Neural progenitor cell (in vitro differentiated cells): ENCODE data around the gene CCDC107. TPM values are rescaled to one million over a fixed set of nuclear protein-coding genes. Genes with fewer than 3 reads are reported as not detected.

ENCODE experiments used
- DNase-seq: peaks from one replicate; pipeline ENCODE4 v3.0.0-alpha.2; 2016; ENCODE audit warnings: low spot score
- H2AFZ ChIP-seq: fragments of 200-600 bp; sonication (generic); replicated peaks from 2 replicates; pipeline ENCODE4 v1.6.1; 2016; ENCODE audit warnings: antibody characterized with exemption
- H3F3A ChIP-seq: fragments of 200-600 bp; sonication (generic); 2 replicates; pipeline ENCODE4 v1.6.1; 2016; ENCODE audit warnings: antibody characterized with exemption, low read depth
- H3K27ac ChIP-seq: fragments of 200-600 bp; sonication (generic); 2 replicates; pipeline ENCODE4 v1.5.1; 2016; ENCODE audit warnings: mild to moderate bottlenecking
- H3K27me3 ChIP-seq: fragments of 200-600 bp; sonication (generic); 2 replicates; pipeline ENCODE4 v1.6.1; 2016; ENCODE audit warnings: mild to moderate bottlenecking, moderate library complexity
- H3K36me3 ChIP-seq: fragments of 200-600 bp; sonication (generic); 2 replicates; pipeline ENCODE4 v1.5.1; 2016
- H3K4me1 ChIP-seq: fragments of 200-600 bp; sonication (generic); 2 replicates; pipeline ENCODE4 v1.6.1; 2016; ENCODE audit warnings: mixed run types
- H3K4me2 ChIP-seq: fragments of 200-600 bp; sonication (generic); 2 replicates; pipeline ENCODE4 v1.6.1; 2016
- H3K4me3 ChIP-seq: fragments of 200-600 bp; sonication (generic); 2 replicates; pipeline ENCODE4 v1.5.1; 2016
- H3K79me2 ChIP-seq: fragments of 200-600 bp; sonication (generic); 2 replicates; pipeline ENCODE4 v1.6.1; 2016; ENCODE audit warnings: low read depth
- H3K9ac ChIP-seq: fragments of 200-600 bp; sonication (generic); 2 replicates; pipeline ENCODE4 v1.6.1; 2016
- H3K9me3 ChIP-seq: fragments of 200-600 bp; sonication (generic); 2 replicates; pipeline ENCODE4 v1.5.1; 2016; ENCODE audit warnings: low read depth
- H4K20me1 ChIP-seq: fragments of 200-600 bp; sonication (generic); 2 replicates; pipeline ENCODE4 v1.6.1; 2016; ENCODE audit warnings: low read depth
- H3K27ac Mint-ChIP-seq: 3 replicates; pipeline ENCODE4 v1.8.0; 2021; ENCODE audit warnings: mixed read lengths
- H3K27me3 Mint-ChIP-seq: 2 replicates; pipeline ENCODE4 v1.8.0; 2022; ENCODE audit warnings: low read depth, mild to moderate bottlenecking, inconsistent platforms, moderate library complexity, mixed read lengths; ENCODE audit not compliant: insufficient read depth
- H3K36me3 Mint-ChIP-seq: 3 replicates; pipeline ENCODE4 v1.8.0; 2021; ENCODE audit warnings: mixed read lengths
- H3K4me1 Mint-ChIP-seq: 3 replicates; pipeline ENCODE4 v1.8.0; 2021; ENCODE audit warnings: mixed read lengths
- H3K4me3 Mint-ChIP-seq: 3 replicates; pipeline ENCODE4 v1.8.0; 2021; ENCODE audit warnings: mild to moderate bottlenecking, moderate library complexity, mixed read lengths
- H3K9me3 Mint-ChIP-seq: 3 replicates; pipeline ENCODE4 v1.8.0; 2020; ENCODE audit warnings: mixed read lengths
- EZH2 ChIP-seq: fragments of 200-600 bp; sonication (generic); IDR thresholded peaks from 2 replicates; pipeline ENCODE4 v1.6.1; 2017; ENCODE audit warnings: antibody characterized with exemption, mild to moderate bottlenecking, moderate library complexity
- EZH2phosphoT487 ChIP-seq: fragments of 200-600 bp; sonication (generic); IDR thresholded peaks from 2 replicates; pipeline ENCODE4 v1.6.1; 2017; ENCODE audit warnings: antibody characterized with exemption
- total RNA-seq: library from RNA; depleted of rRNA; stranded (reverse); fragments of >200 nt; gene quantifications from 2 replicates; pipeline ENCODE4 v1.2.3, GENCODE V29; 2015; ENCODE audit warnings: low replicate concordance
- TF ChIP-seq, protein P1 (sequence below): fragments of 200-600 bp; sonication (generic); IDR thresholded peaks from 2 replicates; pipeline ENCODE4 v1.5.1; 2017; ENCODE audit warnings: antibody characterized with exemption, mild to moderate bottlenecking

Gene CCDC107
- total RNA-seq, 1 donor from 2014 or later = 3.8 TPM

DNA sequence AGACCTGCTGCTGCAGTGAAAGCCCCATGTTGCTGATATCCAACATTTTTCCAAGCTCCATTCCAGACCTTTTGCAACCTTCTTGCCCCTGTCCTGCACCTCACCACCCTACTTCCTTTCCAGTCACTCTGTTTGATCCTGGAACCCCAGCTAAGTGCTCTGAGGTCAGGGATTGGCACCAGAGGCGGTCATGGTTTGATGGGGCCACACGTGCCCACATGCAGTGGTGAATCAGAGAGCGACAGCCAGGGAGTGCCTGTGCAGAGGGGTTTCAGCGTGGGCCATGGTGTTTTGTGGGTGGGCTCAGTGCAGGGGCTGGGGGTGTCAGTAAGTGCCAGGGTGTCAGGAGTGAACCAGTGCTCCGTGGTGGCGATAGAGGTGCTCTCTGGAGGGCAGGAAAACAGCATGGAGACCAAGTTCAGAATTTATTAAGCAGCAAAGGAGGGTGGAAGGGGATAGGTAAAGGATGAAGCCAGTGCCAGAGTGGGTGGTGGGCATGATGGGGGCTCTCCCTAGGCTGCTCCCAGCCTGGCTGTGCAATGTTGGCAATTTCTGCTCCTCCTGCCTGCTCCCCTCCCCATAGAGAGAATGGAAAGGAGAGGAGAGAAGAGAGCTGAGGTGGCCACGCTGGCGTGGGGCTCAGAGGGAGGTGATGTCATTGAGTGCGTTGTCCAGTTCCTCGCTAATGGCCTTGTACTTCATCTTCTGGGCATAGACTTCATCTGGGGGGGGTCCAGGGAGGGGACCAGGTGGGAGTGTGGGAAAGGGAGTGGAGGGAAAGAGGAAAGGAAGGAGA, 24.6 kb downstream of the CCDC107 start:
- Mint-ChIP-seq H3K27ac (peak overlapping the region; percentile 61), H3K4me3 (no peak overlapping the region), H3K27me3 (peaks cover 4% of the 10 kb centered on the region), H3K9me3 (peaks cover 2% of the 10 kb centered on the region), H3K36me3 (peaks cover 24% of the 10 kb centered on the region), H3K4me1 (peaks cover 19% of the 10 kb centered on the region)
- no peak for DNase-seq
- no peak overlapping the region for H3K4me3 ChIP-seq
- no peak overlapping the region for H2AFZ ChIP-seq
- peaks cover 3% of the 10 kb centered on the region for H3K4me1 ChIP-seq
- no peak overlapping the region for H3K9ac ChIP-seq
- no peak overlapping the region for H3K27ac ChIP-seq
- TF ChIP-seq, protein P1, sequence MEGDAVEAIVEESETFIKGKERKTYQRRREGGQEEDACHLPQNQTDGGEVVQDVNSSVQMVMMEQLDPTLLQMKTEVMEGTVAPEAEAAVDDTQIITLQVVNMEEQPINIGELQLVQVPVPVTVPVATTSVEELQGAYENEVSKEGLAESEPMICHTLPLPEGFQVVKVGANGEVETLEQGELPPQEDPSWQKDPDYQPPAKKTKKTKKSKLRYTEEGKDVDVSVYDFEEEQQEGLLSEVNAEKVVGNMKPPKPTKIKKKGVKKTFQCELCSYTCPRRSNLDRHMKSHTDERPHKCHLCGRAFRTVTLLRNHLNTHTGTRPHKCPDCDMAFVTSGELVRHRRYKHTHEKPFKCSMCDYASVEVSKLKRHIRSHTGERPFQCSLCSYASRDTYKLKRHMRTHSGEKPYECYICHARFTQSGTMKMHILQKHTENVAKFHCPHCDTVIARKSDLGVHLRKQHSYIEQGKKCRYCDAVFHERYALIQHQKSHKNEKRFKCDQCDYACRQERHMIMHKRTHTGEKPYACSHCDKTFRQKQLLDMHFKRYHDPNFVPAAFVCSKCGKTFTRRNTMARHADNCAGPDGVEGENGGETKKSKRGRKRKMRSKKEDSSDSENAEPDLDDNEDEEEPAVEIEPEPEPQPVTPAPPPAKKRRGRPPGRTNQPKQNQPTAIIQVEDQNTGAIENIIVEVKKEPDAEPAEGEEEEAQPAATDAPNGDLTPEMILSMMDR = no peak
- TF ChIP-seq EZH2 = no peak
- no peak for TF ChIP-seq EZH2phosphoT487
- no peaks in the 10 kb centered on the region for H3K36me3 ChIP-seq
- H3F3A ChIP-seq = peaks cover 17% of the 10 kb centered on the region
- no peak overlapping the region for H3K4me2 ChIP-seq
- no peaks in the 10 kb centered on the region for H3K27me3 ChIP-seq
- H3K9me3 ChIP-seq = no peaks in the 10 kb centered on the region
- no peaks in the 10 kb centered on the region for H4K20me1 ChIP-seq
- H3K79me2 ChIP-seq = no peaks in the 10 kb centered on the region

DNA sequence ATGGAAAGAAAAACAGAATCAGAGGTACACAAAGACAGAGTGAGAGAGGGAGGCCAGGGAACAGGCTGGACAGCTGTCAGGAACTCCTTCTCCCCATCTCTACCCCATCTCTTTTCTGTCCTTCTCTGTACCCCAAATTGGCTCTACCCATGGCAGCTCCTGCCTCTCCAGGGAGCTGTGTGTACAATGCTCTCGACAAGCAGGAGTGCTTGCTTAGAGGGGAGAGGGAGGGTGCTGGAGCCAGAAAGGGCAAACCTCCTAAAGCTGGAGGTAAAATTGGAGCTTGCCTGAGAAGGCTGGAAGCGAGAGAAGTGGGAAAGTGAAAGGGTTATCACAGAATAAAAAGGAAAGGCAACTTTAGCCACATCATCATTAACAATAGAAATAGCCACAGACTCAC, 25.2 kb downstream of the CCDC107 start:
- H3K4me3 Mint-ChIP-seq = no peak overlapping the region
- H3K4me1 Mint-ChIP-seq = peaks cover 23% of the 10 kb centered on the region
- H4K20me1 ChIP-seq = no peaks in the 10 kb centered on the region
- peaks cover 24% of the 10 kb centered on the region for H3K36me3 Mint-ChIP-seq
- H3K9me3 Mint-ChIP-seq = peaks cover 2% of the 10 kb centered on the region
- no peak overlapping the region for H3K4me2 ChIP-seq
- peaks cover 16% of the 10 kb centered on the region for H3F3A ChIP-seq
- no peak overlapping the region for H3K9ac ChIP-seq
- DNase-seq = no peak
- peaks cover 4% of the 10 kb centered on the region for H3K27me3 Mint-ChIP-seq
- peaks cover 5% of the 10 kb centered on the region for H3K79me2 ChIP-seq
- no peaks in the 10 kb centered on the region for H3K36me3 ChIP-seq
- no peaks in the 10 kb centered on the region for H3K27me3 ChIP-seq
- no peaks in the 10 kb centered on the region for H3K9me3 ChIP-seq
- H3K4me3 ChIP-seq = no peak overlapping the region
- TF ChIP-seq, protein P1 = no peak
- TF ChIP-seq EZH2phosphoT487 = no peak
- TF ChIP-seq EZH2 = no peak
- H2AFZ ChIP-seq = no peak overlapping the region
- H3K27ac Mint-ChIP-seq = peak overlapping the region; percentile 61
- peaks cover 3% of the 10 kb centered on the region for H3K4me1 ChIP-seq
- H3K27ac ChIP-seq = no peak overlapping the region

DNA sequence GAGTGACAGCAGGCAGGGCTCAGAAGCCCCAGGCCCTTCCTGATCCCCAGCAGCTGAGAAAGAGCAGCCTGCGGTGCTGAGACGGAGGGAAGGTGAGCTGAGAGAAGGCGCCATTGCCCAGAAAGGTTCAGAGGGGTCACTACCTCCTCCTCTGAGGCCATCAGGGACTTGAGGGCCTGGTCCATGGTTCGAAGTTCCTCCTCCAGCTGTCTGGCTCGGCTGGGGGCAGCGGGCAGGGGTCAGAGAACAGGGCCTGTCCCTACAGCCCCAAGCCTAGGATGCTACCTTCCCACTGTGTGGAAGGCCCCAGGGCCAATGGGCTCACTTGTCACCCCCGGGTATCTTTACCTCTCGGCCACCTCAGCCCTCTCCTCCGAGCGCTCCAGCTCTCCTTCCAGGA, 26.8 kb downstream of the CCDC107 start:
- no peak overlapping the region for H3K4me3 Mint-ChIP-seq
- Histone ChIP-seq H3K79me2 (peaks cover 19% of the 10 kb centered on the region), H3K4me2 (no peak overlapping the region), H3K4me1 (peaks cover 9% of the 10 kb centered on the region), H3K27ac (no peak overlapping the region), H3K27me3 (no peaks in the 10 kb centered on the region), H3F3A (peaks cover 15% of the 10 kb centered on the region), H2AFZ (no peak overlapping the region), H3K36me3 (no peaks in the 10 kb centered on the region), H3K9ac (no peak overlapping the region), H4K20me1 (no peaks in the 10 kb centered on the region), H3K4me3 (no peak overlapping the region), H3K9me3 (no peaks in the 10 kb centered on the region)
- peaks cover 9% of the 10 kb centered on the region for H3K27me3 Mint-ChIP-seq
- H3K27ac Mint-ChIP-seq = no peak overlapping the region
- H3K36me3 Mint-ChIP-seq = peaks cover 24% of the 10 kb centered on the region
- TF ChIP-seq, protein P1 = no peak
- no peak for TF ChIP-seq EZH2
- no peak for TF ChIP-seq EZH2phosphoT487
- peaks cover 33% of the 10 kb centered on the region for H3K4me1 Mint-ChIP-seq
- peaks cover 2% of the 10 kb centered on the region for H3K9me3 Mint-ChIP-seq
- no peak for DNase-seq
